OCI-LY1 (cell line): Measurements from ENCODE around the gene CAB39L.

Experiments
- H2AFZ ChIP-seq: fragments of 200-600 bp; sonication (generic), shearing (Covaris generic); 2 replicates; pipeline ENCODE4 v1.6.0; 2014; ENCODE audit warnings: antibody characterized with exemption, mild to moderate bottlenecking, low read length
- H3F3A ChIP-seq: fragments of 200-600 bp; sonication (generic), shearing (Covaris generic); 2 replicates; pipeline ENCODE4 v1.6.0; 2014; ENCODE audit warnings: mild to moderate bottlenecking, antibody characterized with exemption, low read length, moderate library complexity; ENCODE audit not compliant: insufficient read depth
- H3K27ac ChIP-seq: fragments of 200-600 bp; sonication (generic); 2 replicates; pipeline ENCODE4 v1.5.1; 2014; ENCODE audit warnings: low read length, mixed run types, mild to moderate bottlenecking, low read depth; ENCODE audit not compliant: poor library complexity, severe bottlenecking
- H3K27me3 ChIP-seq: fragments of 200-600 bp; sonication (generic); 2 replicates; pipeline ENCODE4 v1.6.0; 2014; ENCODE audit warnings: antibody characterized with exemption, mild to moderate bottlenecking, low read length, moderate library complexity; ENCODE audit not compliant: insufficient read depth
- H3K36me3 ChIP-seq: fragments of 200-600 bp; sonication (generic); 2 replicates; pipeline ENCODE4 v1.6.1; 2014; ENCODE audit warnings: mild to moderate bottlenecking, antibody characterized with exemption, low read length, moderate library complexity, mixed read lengths; ENCODE audit not compliant: insufficient read depth
- H3K4me1 ChIP-seq: fragments of 200-600 bp; sonication (generic); 2 replicates; pipeline ENCODE4 v1.5.1; 2014; ENCODE audit warnings: mild to moderate bottlenecking, low read length, moderate library complexity; ENCODE audit not compliant: insufficient read depth, severe bottlenecking
- H3K4me2 ChIP-seq: fragments of 200-600 bp; sonication (generic), shearing (Covaris generic); 2 replicates; pipeline ENCODE4 v1.6.1; 2014; ENCODE audit warnings: low read length
- H3K4me3 ChIP-seq: fragments of 200-600 bp; sonication (generic); 2 replicates; pipeline ENCODE4 v1.5.1; 2014; ENCODE audit warnings: low read length, low read depth, mild to moderate bottlenecking, mixed read lengths; ENCODE audit not compliant: poor library complexity, severe bottlenecking
- H3K79me2 ChIP-seq: fragments of 200-600 bp; shearing (Covaris generic); 2 replicates; pipeline ENCODE4 v1.6.1; 2016; ENCODE audit warnings: mixed run types, low read length, mixed read lengths; ENCODE audit not compliant: insufficient read depth
- H3K9ac ChIP-seq: fragments of 200-600 bp; sonication (generic), shearing (Covaris generic); 2 replicates; pipeline ENCODE4 v1.6.1; 2014; ENCODE audit warnings: mild to moderate bottlenecking, low read length, mixed read lengths
- H3K9me2 ChIP-seq: fragments of 200-600 bp; sonication (generic), shearing (Covaris generic); 2 replicates; pipeline ENCODE4 v1.6.1; 2014; ENCODE audit warnings: low read depth, mild to moderate bottlenecking, low read length, mixed read lengths
- H3K9me3 ChIP-seq: fragments of 200-600 bp; shearing (Covaris generic); 2 replicates; pipeline ENCODE4 v1.6.1; 2014; ENCODE audit warnings: low read length, mixed read lengths
- H4K20me1 ChIP-seq: fragments of 200-600 bp; sonication (generic), shearing (Covaris generic); 2 replicates; pipeline ENCODE4 v1.6.0; 2016; ENCODE audit warnings: mild to moderate bottlenecking, low read length; ENCODE audit not compliant: insufficient read depth
- CTCF ChIP-seq: fragments of 200-600 bp; sonication (generic), shearing (Covaris generic); IDR thresholded peaks from 2 replicates; pipeline ENCODE4 v1.5.1; 2017; ENCODE audit warnings: mild to moderate bottlenecking, antibody characterized with exemption, low read length, moderate library complexity, mixed read lengths
- EZH2 ChIP-seq: fragments of 200-600 bp; sonication (generic), shearing (Covaris generic); IDR thresholded peaks from 2 replicates; pipeline ENCODE4 v1.8.0; 2017; ENCODE audit warnings: borderline replicate concordance, mixed run types, mild to moderate bottlenecking, antibody characterized with exemption, low read length, moderate library complexity, mixed read lengths

The CAB39L gene

GRCh38 chr13:49315036-49315565, 128.8 kb downstream of the CAB39L start:
- Histone ChIP-seq H3K27me3 (no peaks in the 10 kb centered on the region), H3K9ac (no peak overlapping the region), H2AFZ (no peak overlapping the region), H3K36me3 (peaks cover 58% of the 10 kb centered on the region), H3K9me3 (no peaks in the 10 kb centered on the region), H3K9me2 (no peaks in the 10 kb centered on the region), H3F3A (no peaks in the 10 kb centered on the region), H3K27ac (no peak overlapping the region), H3K4me3 (no peak overlapping the region), H3K79me2 (no peaks in the 10 kb centered on the region), H3K4me2 (no peak overlapping the region), H4K20me1 (no peaks in the 10 kb centered on the region), H3K4me1 (peaks cover 4% of the 10 kb centered on the region)
- no peak for TF ChIP-seq EZH2
- no peak for TF ChIP-seq CTCF

- Histone ChIP-seq H3F3A (no peaks in the 10 kb centered on the region), H3K4me3 (no peak overlapping the region), H3K4me2 (no peak overlapping the region), H4K20me1 (no peaks in the 10 kb centered on the region), H3K79me2 (no peaks in the 10 kb centered on the region), H3K27me3 (no peaks in the 10 kb centered on the region), H3K9ac (no peak overlapping the region), H3K27ac (no peak overlapping the region), H2AFZ (no peak overlapping the region), H3K9me3 (no peaks in the 10 kb centered on the region), H3K4me1 (no peaks in the 10 kb centered on the region), H3K36me3 (peaks cover 63% of the 10 kb centered on the region), H3K9me2 (no peaks in the 10 kb centered on the region)
- TF ChIP-seq EZH2 (no peak), CTCF (no peak)
Measured at GRCh38 chr13:49314344-49314882, 129.5 kb downstream of the CAB39L start.

- no peaks in the 10 kb centered on the region for H3K9me2 ChIP-seq
Measured at GRCh38 chr13:49311816-49312215, 132.0 kb downstream of the CAB39L start.

More at GRCh38 chr13:49311816-49312215, 132.0 kb downstream of the CAB39L start:
- Histone ChIP-seq H3F3A (no peaks in the 10 kb centered on the region), H3K9me3 (no peaks in the 10 kb centered on the region), H3K79me2 (no peaks in the 10 kb centered on the region), H3K27ac (no peak overlapping the region), H4K20me1 (no peaks in the 10 kb centered on the region), H3K4me1 (no peaks in the 10 kb centered on the region), H3K36me3 (peaks cover 53% of the 10 kb centered on the region), H3K9ac (no peak overlapping the region), H2AFZ (no peak overlapping the region), H3K4me3 (no peak overlapping the region), H3K27me3 (no peaks in the 10 kb centered on the region), H3K4me2 (no peak overlapping the region)
- TF ChIP-seq CTCF (no peak), EZH2 (no peak)
